Right ventricle myocardium superior (tissue), 1 donor: ENCODE data around the gene GPR137. TPM values are rescaled to one million over a fixed set of nuclear protein-coding genes. Genes with fewer than 3 reads are reported as not detected.

Experiments used
- ATAC-seq: fragments of 200-7000 bp; cut with Tn5 transposase; one replicate; pipeline ENCODE4 v1.9.1; 2020; ENCODE audit warnings: mild to moderate bottlenecking; ENCODE audit not compliant: poor library complexity
- DNase-seq: peaks from one replicate; pipeline ENCODE4 v3.0.0-alpha.2; 2020
- intact Hi-C: fragments of 100-400 bp; cut with DNase I; formaldehyde crosslinking; loops from one replicate; pipeline ENCODE4 v1.11.2; 2022
- total RNA-seq: library from RNA; stranded (reverse); fragmentation: NEBNext Ultra II Directional; extraction: Animal tissue kit (Norgen Biotek cat#: 25700); gene quantifications from one replicate; pipeline ENCODE4 v1.2.1, GENCODE V29; 2021
- donor health status: DM: no; HTN: yes; CAD: no; lungs with severe emphysema.

The GPR137 gene
- total RNA-seq, 1 donor from 2014 or later: 28.5 TPM

- intact Hi-C loops: no loop called here
- ATAC-seq (no peak), DNase-seq (no peak)
Measured at GRCh38 chr11:64260147-64260708, 25.4 kb upstream of the GPR137 start.

GRCh38 chr11:64261556-64262080 is 24.0 kb upstream of the GPR137 start:
- intact Hi-C loops: no loop called here
- no peak for ATAC-seq
- DNase-seq: no peak

- intact Hi-C loops: no loop called here
- ATAC-seq (no peak), DNase-seq (no peak)
Measured at GRCh38 chr11:64262271-64263002, 23.2 kb upstream of the GPR137 start.

GRCh38 chr11:64263021-64263946 is 22.4 kb upstream of the GPR137 start:
- DNase-seq: no peak
- intact Hi-C loops: no loop called here

GRCh38 chr11:64263947-64264317 is 21.7 kb upstream of the GPR137 start:
- intact Hi-C loops: no loop called here
- no peak for ATAC-seq
- DNase-seq: no peak

More at GRCh38 chr11:64263021-64263946, 22.4 kb upstream of the GPR137 start:
- ATAC-seq: no peak

- ATAC-seq (no peak), DNase-seq (no peak)
- intact Hi-C loops: no loop called here
Measured at GRCh38 chr11:64264371-64264852, 21.2 kb upstream of the GPR137 start.

- no peak for DNase-seq
- ATAC-seq: no peak
- intact Hi-C loops: no loop called here
Measured at GRCh38 chr11:64265176-64266160, 20.2 kb upstream of the GPR137 start.

- ATAC-seq (no peak), DNase-seq (no peak)
- intact Hi-C loops: no loop called here
Measured at GRCh38 chr11:64266339-64266738, 19.3 kb upstream of the GPR137 start.

GRCh38 chr11:64267207-64267945 is 18.3 kb upstream of the GPR137 start:
- intact Hi-C loops: no loop called here
- DNase-seq: no peak
- no peak for ATAC-seq

- DNase-seq (peak; percentile 81), ATAC-seq (no peak)
- intact Hi-C loops: no loop called here
Measured at GRCh38 chr11:64268025-64268892, 17.4 kb upstream of the GPR137 start.

- DNase-seq: peak; percentile 82
- ATAC-seq: peak; percentile 24
- intact Hi-C loops: no loop called here
Measured at GRCh38 chr11:64268893-64269539, 16.6 kb upstream of the GPR137 start.

GRCh38 chr11:64269540-64270220 is 16.0 kb upstream of the GPR137 start:
- DNase-seq: peak; percentile 98
- peak; percentile 83 for ATAC-seq
- intact Hi-C loops: loop anchor here (2.0 kb wide), 1 partner anchor 15 kb away; the partner anchor contains the start of genes BAD and GPR137

- DNase-seq (no peak), ATAC-seq (no peak)
- intact Hi-C loops: no loop called here
Measured at GRCh38 chr11:64275031-64275800, 10.4 kb upstream of the GPR137 start.

- no peak for DNase-seq
- ATAC-seq: no peak
- intact Hi-C loops: no loop called here
Measured at GRCh38 chr11:64275841-64276240, 9.8 kb upstream of the GPR137 start.
